NT2/D1 (cell line): Measurements from ENCODE around the gene BRICD5.

Source experiments
- SUZ12 ChIP-seq: IDR thresholded peaks from 2 replicates; pipeline ENCODE4 v1.6.1; 2011; ENCODE audit not compliant: insufficient read length, insufficient read depth; ENCODE audit errors: extremely low read depth
- YY1 ChIP-seq: IDR thresholded peaks from 2 replicates; pipeline ENCODE4 v1.6.1; 2011; ENCODE audit not compliant: insufficient read length, insufficient read depth
- ZNF274 ChIP-seq: IDR thresholded peaks from 2 replicates; pipeline ENCODE4 v1.6.1; 2011; ENCODE audit warnings: mild to moderate bottlenecking, low read depth, low read length

- TF ChIP-seq YY1 (no peak), SUZ12 (no peak), ZNF274 (no peak)
Measured at GRCh38 chr16:2174396-2175131, 36.1 kb downstream of the BRICD5 start.
